Activated naive CD4-positive, alpha-beta T cell treated with anti-CD3 and anti-CD28 coated beads, Interleukin-2, amount 50 U/mL, for 72 hours (primary cell): ENCODE data around the gene TENT4B. TPM values are rescaled to one million over a fixed set of nuclear protein-coding genes. Genes with fewer than 3 reads are reported as not detected.
A peak's percentile ranks its signal among the peaks of the same experiment; 100 is the strongest.

Experiments used
- ATAC-seq, 2 donors: fragments of 150-1000 bp; cut with Tn5 transposase; 2 replicates each; pipeline ENCODE4 v1.10.0; 2021; ENCODE audit warnings: mild to moderate bottlenecking in 2 of 2, moderate library complexity in 2 of 2
- DNase-seq, 2 donors: peaks; one replicate each; pipeline ENCODE4 v3.0.0; 2021 to 2022; ENCODE audit warnings: low spot score in 2 of 2
- H3K27ac Mint-ChIP-seq, 2 donors: one replicate each; pipeline ENCODE4 v1.8.0; 2022; ENCODE audit warnings: mild to moderate bottlenecking in 2 of 2, mixed read lengths in 2 of 2
- H3K36me3 Mint-ChIP-seq, 2 donors: one replicate each; pipeline ENCODE4 v1.8.0; 2022; ENCODE audit warnings: mixed read lengths in 2 of 2
- H3K9me3 Mint-ChIP-seq, 2 donors: one replicate each; pipeline ENCODE4 v1.8.0; 2022; ENCODE audit warnings: mixed read lengths in 2 of 2
- total RNA-seq, 2 donors: library from RNA; stranded (reverse); gene quantifications; one replicate each; pipeline ENCODE4 v1.2.3, GENCODE V29; 2022

Gene TENT4B
- total RNA-seq, 2 donors from 2014 or later = 25.7 to 27.9 TPM

GRCh38 chr16:50204453-50205108 is 51.5 kb downstream of the TENT4B start:
- DNase-seq (no peak), ATAC-seq (no peak)
- peak overlapping the region; percentile 2 to 5 for H3K27ac Mint-ChIP-seq
- no peaks in the 10 kb centered on the region for H3K36me3 Mint-ChIP-seq
- H3K9me3 Mint-ChIP-seq = no peaks in the 10 kb centered on the region

- no peak for ATAC-seq
- Mint-ChIP-seq H3K36me3 (no peaks in the 10 kb centered on the region), H3K27ac (no peak overlapping the region), H3K9me3 (no peaks in the 10 kb centered on the region)
- no peak for DNase-seq
Measured at GRCh38 chr16:50207652-50208051, 54.5 kb downstream of the TENT4B start.

- DNase-seq (no peak), ATAC-seq (no peak)
- Mint-ChIP-seq H3K27ac (peak overlapping the region; percentile 9 to 70), H3K9me3 (no peaks in the 10 kb centered on the region), H3K36me3 (no peaks in the 10 kb centered on the region)
Measured at GRCh38 chr16:50208460-50208931, 55.4 kb downstream of the TENT4B start.

GRCh38 chr16:50209546-50210265 is 56.6 kb downstream of the TENT4B start:
- DNase-seq (no peak), ATAC-seq (no peak)
- no peaks in the 10 kb centered on the region for H3K9me3 Mint-ChIP-seq
- H3K36me3 Mint-ChIP-seq = no peaks in the 10 kb centered on the region
- peak overlapping the region; percentile 49 to 91 for H3K27ac Mint-ChIP-seq

- Mint-ChIP-seq H3K27ac (peak overlapping the region; percentile 49 to 91), H3K9me3 (no peaks in the 10 kb centered on the region), H3K36me3 (peaks cover 0 to under 1% of the 10 kb centered on the region in 2 donors)
- peak in 1 of 2 donors; percentile 59 for DNase-seq
- ATAC-seq = peak; percentile 91 to 95
Measured at GRCh38 chr16:50210266-50211038, 57.3 kb downstream of the TENT4B start.

- DNase-seq = peak in 1 of 2 donors; percentile 39
- Mint-ChIP-seq H3K9me3 (no peaks in the 10 kb centered on the region), H3K27ac (no peak overlapping the region), H3K36me3 (peaks cover 0 to 4% of the 10 kb centered on the region in 2 donors)
- peak; percentile 45 to 60 for ATAC-seq
Measured at GRCh38 chr16:50213939-50214519, 60.9 kb downstream of the TENT4B start.

- ATAC-seq (no peak), DNase-seq (no peak)
- Mint-ChIP-seq H3K9me3 (no peaks in the 10 kb centered on the region), H3K27ac (no peak overlapping the region), H3K36me3 (peaks cover 0 to 4% of the 10 kb centered on the region in 2 donors)
Measured at GRCh38 chr16:50215680-50216079, 62.6 kb downstream of the TENT4B start.

GRCh38 chr16:50216231-50216630 is 63.1 kb downstream of the TENT4B start:
- Mint-ChIP-seq H3K9me3 (no peaks in the 10 kb centered on the region), H3K27ac (no peak overlapping the region), H3K36me3 (peaks cover 0 to 4% of the 10 kb centered on the region in 2 donors)
- DNase-seq = no peak
- ATAC-seq = no peak

- Mint-ChIP-seq H3K36me3 (peaks cover 0 to 4% of the 10 kb centered on the region in 2 donors), H3K9me3 (no peaks in the 10 kb centered on the region), H3K27ac (peak overlapping the region in 1 of 2 donors; percentile 29)
- DNase-seq (no peak), ATAC-seq (no peak)
Measured at GRCh38 chr16:50219402-50219975, 66.4 kb downstream of the TENT4B start.

GRCh38 chr16:50224286-50224685 is 71.2 kb downstream of the TENT4B start:
- DNase-seq (no peak), ATAC-seq (no peak)
- no peaks in the 10 kb centered on the region for H3K9me3 Mint-ChIP-seq
- peaks cover 0 to 7% of the 10 kb centered on the region in 2 donors for H3K36me3 Mint-ChIP-seq
- H3K27ac Mint-ChIP-seq = no peak overlapping the region

- peaks cover 0 to 7% of the 10 kb centered on the region in 2 donors for H3K36me3 Mint-ChIP-seq
- no peaks in the 10 kb centered on the region for H3K9me3 Mint-ChIP-seq
- ATAC-seq (no peak), DNase-seq (no peak)
- H3K27ac Mint-ChIP-seq = peak overlapping the region in 1 of 2 donors; percentile 47
Measured at GRCh38 chr16:50227120-50227519, 74.0 kb downstream of the TENT4B start.

GRCh38 chr16:50227665-50228064 is 74.6 kb downstream of the TENT4B start:
- Mint-ChIP-seq H3K36me3 (peaks cover 0 to 7% of the 10 kb centered on the region in 2 donors), H3K9me3 (no peaks in the 10 kb centered on the region), H3K27ac (no peak overlapping the region)
- ATAC-seq (no peak), DNase-seq (no peak)

- Mint-ChIP-seq H3K27ac (no peak overlapping the region), H3K9me3 (no peaks in the 10 kb centered on the region), H3K36me3 (peaks cover 0 to 7% of the 10 kb centered on the region in 2 donors)
- peak in 1 of 2 donors; percentile 59 for ATAC-seq
- DNase-seq = no peak
Measured at GRCh38 chr16:50228364-50228868, 75.3 kb downstream of the TENT4B start.

GRCh38 chr16:50229149-50229726 is 76.1 kb downstream of the TENT4B start:
- H3K36me3 Mint-ChIP-seq = peaks cover 0 to 7% of the 10 kb centered on the region in 2 donors
- no peaks in the 10 kb centered on the region for H3K9me3 Mint-ChIP-seq
- DNase-seq = no peak
- H3K27ac Mint-ChIP-seq = no peak overlapping the region
- ATAC-seq = no peak

GRCh38 chr16:50234771-50235556 is 81.9 kb downstream of the TENT4B start:
- ATAC-seq (no peak), DNase-seq (no peak)
- no peaks in the 10 kb centered on the region for H3K36me3 Mint-ChIP-seq
- no peaks in the 10 kb centered on the region for H3K9me3 Mint-ChIP-seq
- peak overlapping the region in 1 of 2 donors; percentile 40 for H3K27ac Mint-ChIP-seq
